Measurements from ENCODE around the gene YBEY. TPM values are rescaled to one million over a fixed set of nuclear protein-coding genes. Genes with fewer than 3 reads are reported as not detected.

YBEY gene
- total and polyA plus RNA-seq, 7 donors: 9.0 to 36.6 (median 15.1) TPM

DNA sequence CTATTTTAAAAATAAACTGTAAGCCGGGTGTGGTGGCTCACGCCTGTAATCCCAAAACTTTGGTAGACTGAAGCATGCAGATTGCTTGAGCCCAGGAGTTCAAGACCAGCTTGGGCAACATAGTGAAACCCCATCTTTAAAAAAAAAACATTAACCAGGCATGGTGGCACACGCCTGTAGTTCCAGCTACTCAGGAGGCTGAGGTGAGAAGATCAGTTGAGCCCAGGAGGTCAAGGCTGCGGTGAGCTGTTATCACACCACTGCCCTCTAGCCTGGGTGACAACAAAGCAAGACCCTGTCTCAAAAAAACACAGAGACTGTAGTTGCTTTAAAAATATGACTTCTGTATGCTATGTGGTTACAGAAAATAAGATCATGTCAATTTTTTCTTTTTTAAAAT is 33.3 kb upstream of the YBEY start:
- no peak for DNase-seq
- WGBS, 2 donors: 82 to 93% methylated on average over 4 of the region's 4 CpGs
- no peak for TF ChIP-seq EP300 (IDR thresholded peaks at IDR 0.05)
- TF ChIP-seq, protein P1, sequence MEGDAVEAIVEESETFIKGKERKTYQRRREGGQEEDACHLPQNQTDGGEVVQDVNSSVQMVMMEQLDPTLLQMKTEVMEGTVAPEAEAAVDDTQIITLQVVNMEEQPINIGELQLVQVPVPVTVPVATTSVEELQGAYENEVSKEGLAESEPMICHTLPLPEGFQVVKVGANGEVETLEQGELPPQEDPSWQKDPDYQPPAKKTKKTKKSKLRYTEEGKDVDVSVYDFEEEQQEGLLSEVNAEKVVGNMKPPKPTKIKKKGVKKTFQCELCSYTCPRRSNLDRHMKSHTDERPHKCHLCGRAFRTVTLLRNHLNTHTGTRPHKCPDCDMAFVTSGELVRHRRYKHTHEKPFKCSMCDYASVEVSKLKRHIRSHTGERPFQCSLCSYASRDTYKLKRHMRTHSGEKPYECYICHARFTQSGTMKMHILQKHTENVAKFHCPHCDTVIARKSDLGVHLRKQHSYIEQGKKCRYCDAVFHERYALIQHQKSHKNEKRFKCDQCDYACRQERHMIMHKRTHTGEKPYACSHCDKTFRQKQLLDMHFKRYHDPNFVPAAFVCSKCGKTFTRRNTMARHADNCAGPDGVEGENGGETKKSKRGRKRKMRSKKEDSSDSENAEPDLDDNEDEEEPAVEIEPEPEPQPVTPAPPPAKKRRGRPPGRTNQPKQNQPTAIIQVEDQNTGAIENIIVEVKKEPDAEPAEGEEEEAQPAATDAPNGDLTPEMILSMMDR (IDR thresholded peaks at IDR 0.05): no peak
- TF ChIP-seq POLR2A (IDR thresholded peaks at IDR 0.05): no peak
- TF ChIP-seq POLR2AphosphoS5 (IDR thresholded peaks at IDR 0.05): no peak
- H3K36me3 ChIP-seq: peaks cover 48 to 98% (median 67%) of the 10 kb centered on the region in 4 donors
- no peak overlapping the region for H3K4me3 ChIP-seq
- no peaks in the 10 kb centered on the region for H3K4me1 ChIP-seq
- no peaks in the 10 kb centered on the region for H3K27me3 ChIP-seq
- no peak overlapping the region for H3K27ac ChIP-seq
- intact Hi-C loops (cut with DNase I): no loop called here
- no peaks in the 10 kb centered on the region for H3K9me3 ChIP-seq

DNA sequence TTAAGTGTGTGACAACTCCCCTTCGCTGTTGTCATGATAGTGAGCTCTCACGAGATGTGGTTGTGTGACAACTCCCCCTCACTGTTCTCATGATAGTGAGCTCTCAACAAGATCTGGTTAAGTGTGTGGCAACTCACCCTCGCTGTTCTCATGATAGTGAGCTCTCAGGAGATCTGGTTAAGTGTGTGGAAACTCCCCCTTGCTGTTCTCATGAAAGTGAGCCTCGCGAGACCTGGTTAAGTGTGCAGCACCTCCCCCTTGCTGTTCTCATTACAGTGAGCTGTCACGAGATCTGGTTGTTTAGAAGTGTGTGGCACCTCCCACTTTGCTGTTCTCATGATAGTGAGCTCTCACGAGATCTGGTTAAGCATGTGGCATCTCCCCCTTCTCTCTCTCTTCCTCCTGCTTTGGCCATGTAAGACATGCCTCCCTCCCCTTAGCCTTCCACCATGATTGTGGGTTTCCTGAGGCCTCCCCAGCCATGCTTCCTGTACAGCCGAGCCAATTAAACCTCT is 32.5 kb upstream of the YBEY start:
- TF ChIP-seq, protein P1 (IDR thresholded peaks at IDR 0.05): no peak
- TF ChIP-seq EP300 (IDR thresholded peaks at IDR 0.05) (no peak), POLR2AphosphoS5 (IDR thresholded peaks at IDR 0.05) (no peak), POLR2A (IDR thresholded peaks at IDR 0.05) (no peak)
- no peaks in the 10 kb centered on the region for H3K27me3 ChIP-seq
- H3K9me3 ChIP-seq: no peaks in the 10 kb centered on the region
- H3K36me3 ChIP-seq: peaks cover 49 to 98% (median 71%) of the 10 kb centered on the region in 4 donors
- H3K4me3 ChIP-seq: no peak overlapping the region
- intact Hi-C loops (cut with DNase I): no loop called here
- no peak for DNase-seq
- 59 to 79% methylated on average over 8 of the region's 8 CpGs for WGBS, 2 donors
- H3K4me1 ChIP-seq: no peaks in the 10 kb centered on the region
- H3K27ac ChIP-seq: no peak overlapping the region

DNA sequence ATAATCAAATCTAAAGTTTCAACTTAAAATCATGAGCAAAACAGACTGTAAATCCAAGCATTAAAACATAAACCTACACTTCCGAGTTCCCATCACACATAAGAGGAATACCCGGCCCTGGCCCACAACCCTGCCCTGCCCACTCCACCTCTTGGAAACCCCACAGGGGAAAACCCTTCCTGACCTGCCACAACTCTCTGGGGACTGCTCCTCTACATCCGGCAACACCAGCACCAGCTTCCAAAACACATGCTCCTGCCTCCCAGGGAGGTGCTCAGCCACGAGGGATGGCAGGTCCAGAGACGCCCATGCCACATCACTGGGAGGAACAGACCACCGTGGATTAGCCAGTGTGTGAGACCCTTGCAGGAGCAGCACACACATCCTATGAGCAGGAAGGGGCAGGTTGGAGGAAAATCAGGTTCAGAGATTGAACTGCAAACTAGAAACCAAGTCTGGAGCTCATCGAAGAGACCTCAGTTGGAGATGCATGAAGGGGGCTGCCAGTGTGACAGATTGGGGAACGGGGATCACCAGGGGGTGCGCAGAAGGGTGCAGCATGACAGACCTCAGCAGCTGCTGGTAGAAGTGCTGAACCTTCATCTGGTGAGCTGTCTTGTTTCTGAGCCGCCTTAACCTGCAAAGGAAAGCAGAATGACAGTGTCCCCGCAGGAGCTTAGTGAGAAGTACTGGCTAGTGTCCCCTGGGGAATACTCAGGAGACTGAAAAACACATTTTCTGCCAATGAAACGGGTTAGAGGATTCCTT is 31.8 kb upstream of the YBEY start:
- TF ChIP-seq EP300 (IDR thresholded peaks at IDR 0.05): no peak
- no peak for TF ChIP-seq POLR2AphosphoS5 (IDR thresholded peaks at IDR 0.05)
- TF ChIP-seq, protein P1 (IDR thresholded peaks at IDR 0.05): no peak
- TF ChIP-seq POLR2A (IDR thresholded peaks at IDR 0.05): no peak
- no peaks in the 10 kb centered on the region for H3K27me3 ChIP-seq
- intact Hi-C loops (cut with DNase I): no loop called here
- H3K4me3 ChIP-seq: no peak overlapping the region
- H3K27ac ChIP-seq: no peak overlapping the region
- no peaks in the 10 kb centered on the region for H3K9me3 ChIP-seq
- 73 to 92% methylated on average over 12 of the region's 12 CpGs for WGBS, 2 donors
- H3K36me3 ChIP-seq: peaks cover 54 to 98% (median 74%) of the 10 kb centered on the region in 4 donors
- DNase-seq: no peak
- no peaks in the 10 kb centered on the region for H3K4me1 ChIP-seq

DNA sequence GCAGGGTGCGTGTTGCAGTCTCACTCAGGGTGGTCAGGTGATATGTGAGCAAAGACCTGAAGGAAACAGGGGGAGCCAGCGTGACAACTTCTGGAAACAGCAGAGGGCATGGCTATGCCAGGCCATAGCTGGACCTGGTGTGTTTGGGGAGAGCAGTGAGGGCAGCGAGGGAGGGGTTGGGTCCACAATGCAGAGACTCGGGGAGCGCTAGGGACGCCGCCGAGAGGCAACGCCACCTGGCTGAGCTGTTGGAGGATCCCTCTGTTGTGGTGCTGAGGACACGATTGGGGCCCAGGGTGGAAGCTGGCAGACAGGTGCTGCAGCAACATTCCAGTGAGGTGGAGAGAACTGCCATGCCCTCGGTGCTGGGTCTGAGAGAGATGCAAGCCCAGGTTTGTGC is 31.0 kb upstream of the YBEY start:
- WGBS, 2 donors: 86 to 90% methylated on average over 11 of the region's 11 CpGs
- Histone ChIP-seq H3K27ac (no peak overlapping the region), H3K4me3 (no peak overlapping the region), H3K4me1 (no peaks in the 10 kb centered on the region), H3K9me3 (no peaks in the 10 kb centered on the region), H3K27me3 (no peaks in the 10 kb centered on the region), H3K36me3 (peaks cover 58 to 98% (median 76%) of the 10 kb centered on the region in 4 donors)
- TF ChIP-seq POLR2AphosphoS5 (IDR thresholded peaks at IDR 0.05) (no peak), POLR2A (IDR thresholded peaks at IDR 0.05) (no peak), EP300 (IDR thresholded peaks at IDR 0.05) (no peak)
- TF ChIP-seq, protein P1 (IDR thresholded peaks at IDR 0.05): no peak
- no peak for DNase-seq
- intact Hi-C loops (cut with DNase I): no loop called here

Data from sigmoid colon (tissue), 7 donors.